ENCODE data around the gene CBX7. TPM values are rescaled to one million over a fixed set of nuclear protein-coding genes. Genes with fewer than 3 reads are reported as not detected.

Gene CBX7
- polyA plus RNA-seq, 3 donors, result 3.1 to 18.0 (median 4.0) TPM

DNA sequence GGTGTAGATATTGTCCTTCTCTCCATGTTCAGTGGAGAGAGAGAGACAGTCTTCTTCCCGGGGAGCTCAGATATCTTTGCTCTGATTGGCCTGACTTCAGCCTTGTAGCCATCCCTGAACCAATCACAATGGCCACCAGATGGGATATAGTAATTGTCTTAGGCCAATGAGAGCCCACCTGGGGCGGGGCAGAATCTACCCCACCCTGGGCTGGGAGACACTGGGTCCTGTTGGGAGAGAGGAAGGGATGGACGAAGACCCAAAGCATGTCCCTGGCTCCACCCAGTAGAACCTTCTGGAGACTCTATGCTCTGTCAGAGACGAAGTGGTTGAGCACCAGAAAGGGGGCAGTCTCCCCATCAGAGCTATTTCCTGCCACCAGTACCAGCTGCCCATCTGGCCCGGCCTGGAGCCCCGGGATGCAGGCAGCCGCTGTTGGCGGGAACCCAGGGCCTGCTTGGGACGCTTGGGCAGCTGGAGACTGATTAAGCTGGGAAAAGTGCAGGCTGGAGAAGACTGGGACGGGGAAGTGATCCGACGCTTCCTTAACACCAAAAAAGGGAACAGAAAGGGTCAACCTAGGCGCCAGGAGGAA, 31.6 kb upstream of the CBX7 start:
- Mint-ChIP-seq H3K36me3 (no peaks in the 10 kb centered on the region), H3K27me3 (ENCODE audit: low read depth in 3 of 3) (peaks cover 13 to 29% (median 21%) of the 10 kb centered on the region in 3 donors), H3K9me3 (peaks cover 4 to 21% (median 20%) of the 10 kb centered on the region in 7 donors), H3K27ac (no peak overlapping the region), H3K4me3 (no peak overlapping the region), H3K4me1 (no peaks in the 10 kb centered on the region)
- Histone ChIP-seq H3K4me2 (replicated peaks; ENCODE audit: extremely low read depth, low read length, poor library complexity, severe bottlenecking) (no peak overlapping the region), H3K4me3 (replicated peaks in 1 of 3; ENCODE audit: low read depth in 2 of 3, low read length in 3 of 3) (no peak overlapping the region), H3K27ac (ENCODE audit: low read depth in 1 of 2, low read length in 2 of 2) (no peak overlapping the region), H3K4me1 (ENCODE audit: control insufficient read depth in 1 of 2, insufficient read depth in 2 of 2, low read length in 2 of 2) (no peaks in the 10 kb centered on the region), H3K36me3 (replicated peaks in 1 of 2; ENCODE audit: control insufficient read depth in 1 of 2, insufficient read depth in 2 of 2, low read length in 2 of 2) (no peaks in the 10 kb centered on the region), H4K20me1 (ENCODE audit: insufficient read depth, low read length) (no peaks in the 10 kb centered on the region), H3K79me2 (ENCODE audit: insufficient read depth, low read length) (no peaks in the 10 kb centered on the region), H3K27me3 (ENCODE audit: control insufficient read depth in 2 of 2, insufficient read depth in 2 of 2, low read length in 2 of 2) (no peaks in the 10 kb centered on the region), H2AFZ (ENCODE audit: insufficient read depth, low read depth, low read length, poor library complexity, severe bottlenecking) (no peak overlapping the region), H3K9me3 (replicated peaks in 1 of 2; ENCODE audit: control insufficient read depth in 1 of 2, insufficient read depth in 1 of 2, low read length in 2 of 2) (peaks cover 9 to 12% of the 10 kb centered on the region in 2 donors), H3K9ac (ENCODE audit: insufficient read depth, low read length, poor library complexity, severe bottlenecking) (no peak overlapping the region)
- no peak for DNase-seq
- TF ChIP-seq, protein P1, sequence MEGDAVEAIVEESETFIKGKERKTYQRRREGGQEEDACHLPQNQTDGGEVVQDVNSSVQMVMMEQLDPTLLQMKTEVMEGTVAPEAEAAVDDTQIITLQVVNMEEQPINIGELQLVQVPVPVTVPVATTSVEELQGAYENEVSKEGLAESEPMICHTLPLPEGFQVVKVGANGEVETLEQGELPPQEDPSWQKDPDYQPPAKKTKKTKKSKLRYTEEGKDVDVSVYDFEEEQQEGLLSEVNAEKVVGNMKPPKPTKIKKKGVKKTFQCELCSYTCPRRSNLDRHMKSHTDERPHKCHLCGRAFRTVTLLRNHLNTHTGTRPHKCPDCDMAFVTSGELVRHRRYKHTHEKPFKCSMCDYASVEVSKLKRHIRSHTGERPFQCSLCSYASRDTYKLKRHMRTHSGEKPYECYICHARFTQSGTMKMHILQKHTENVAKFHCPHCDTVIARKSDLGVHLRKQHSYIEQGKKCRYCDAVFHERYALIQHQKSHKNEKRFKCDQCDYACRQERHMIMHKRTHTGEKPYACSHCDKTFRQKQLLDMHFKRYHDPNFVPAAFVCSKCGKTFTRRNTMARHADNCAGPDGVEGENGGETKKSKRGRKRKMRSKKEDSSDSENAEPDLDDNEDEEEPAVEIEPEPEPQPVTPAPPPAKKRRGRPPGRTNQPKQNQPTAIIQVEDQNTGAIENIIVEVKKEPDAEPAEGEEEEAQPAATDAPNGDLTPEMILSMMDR (IDR thresholded peaks at IDR 0.05), result no peak
- 68% methylated on average over 6 of the region's 13 CpGs for WGBS (ENCODE audit: insufficient coverage)
- intact Hi-C loops (cut with micrococcal nuclease), result no loop called here

- no peak overlapping the region for H3K4me2 ChIP-seq (replicated peaks; ENCODE audit: extremely low read depth, low read length, poor library complexity, severe bottlenecking)
- peaks cover 5% of the 10 kb centered on the region for H3K4me1 Mint-ChIP-seq
- no peak overlapping the region for H3K4me3 ChIP-seq (replicated peaks in 1 of 3; ENCODE audit: low read depth in 2 of 3, low read length in 3 of 3)
- H4K20me1 ChIP-seq (ENCODE audit: insufficient read depth, low read length), result no peaks in the 10 kb centered on the region
- no peaks in the 10 kb centered on the region for H3K79me2 ChIP-seq (ENCODE audit: insufficient read depth, low read length)
- no peaks in the 10 kb centered on the region for H3K27me3 ChIP-seq (ENCODE audit: control insufficient read depth in 2 of 2, insufficient read depth in 2 of 2, low read length in 2 of 2)
- TF ChIP-seq, protein P1 (IDR thresholded peaks at IDR 0.05), result no peak
- H3K27ac ChIP-seq (ENCODE audit: low read depth in 1 of 2, low read length in 2 of 2), result no peak overlapping the region
- DNase-seq, result no peak
- H3K9me3 ChIP-seq (replicated peaks in 1 of 2; ENCODE audit: control insufficient read depth in 1 of 2, insufficient read depth in 1 of 2, low read length in 2 of 2), result peaks cover 9 to 12% of the 10 kb centered on the region in 2 donors
- H3K4me1 ChIP-seq (ENCODE audit: control insufficient read depth in 1 of 2, insufficient read depth in 2 of 2, low read length in 2 of 2), result no peaks in the 10 kb centered on the region
- intact Hi-C loops (cut with micrococcal nuclease), result no loop called here
- H3K27ac Mint-ChIP-seq, result no peak overlapping the region
- WGBS (ENCODE audit: insufficient coverage), result no CpG with 5 or more reads among the region's 6 CpGs
- H3K36me3 Mint-ChIP-seq, result no peaks in the 10 kb centered on the region
- H3K9me3 Mint-ChIP-seq, result peaks cover 4 to 21% (median 15%) of the 10 kb centered on the region in 7 donors
- no peak overlapping the region for H3K4me3 Mint-ChIP-seq
- no peak overlapping the region for H3K9ac ChIP-seq (ENCODE audit: insufficient read depth, low read length, poor library complexity, severe bottlenecking)
- H2AFZ ChIP-seq (ENCODE audit: insufficient read depth, low read depth, low read length, poor library complexity, severe bottlenecking), result no peak overlapping the region
- peaks cover 16 to 21% (median 17%) of the 10 kb centered on the region in 3 donors for H3K27me3 Mint-ChIP-seq (ENCODE audit: low read depth in 3 of 3)
- H3K36me3 ChIP-seq (replicated peaks in 1 of 2; ENCODE audit: control insufficient read depth in 1 of 2, insufficient read depth in 2 of 2, low read length in 2 of 2), result no peaks in the 10 kb centered on the region
These were observed 30.1 kb upstream of the CBX7 start for GRCh38 chr22:39182478-39183030.

All from CD14-positive monocyte (primary cell).